Skin epidermis (tissue), 12 donors: Measurements from ENCODE around the gene ATP8B1.
A peak's percentile ranks its signal among the peaks of the same experiment; 100 is the strongest.

Experiments
- H3K27ac ChIP-seq, 21 experiments: fragments of 200-600 bp; sonication (generic) in 11 of 21; one replicate each; pipeline ENCODE4 v1.5.0; 2020; ENCODE audit warnings: mild to moderate bottlenecking in 3 of 21, inconsistent platforms in 2 of 21, moderate library complexity in 2 of 21
- H3K4me3 ChIP-seq, 7 experiments: fragments of 200-600 bp; sonication (generic) in 2 of 7; one replicate each; pipeline ENCODE4 v1.5.0; 2020; ENCODE audit warnings: inconsistent platforms in 2 of 7, mild to moderate bottlenecking in 2 of 7, moderate library complexity in 1 of 7

The ATP8B1 gene

GRCh38 chr18:57772387-57772799 is 30.7 kb downstream of the ATP8B1 start:
- H3K27ac ChIP-seq, result peak overlapping the region in 6 of 21 experiments; percentile 22 to 76 (median 62)

DNA sequence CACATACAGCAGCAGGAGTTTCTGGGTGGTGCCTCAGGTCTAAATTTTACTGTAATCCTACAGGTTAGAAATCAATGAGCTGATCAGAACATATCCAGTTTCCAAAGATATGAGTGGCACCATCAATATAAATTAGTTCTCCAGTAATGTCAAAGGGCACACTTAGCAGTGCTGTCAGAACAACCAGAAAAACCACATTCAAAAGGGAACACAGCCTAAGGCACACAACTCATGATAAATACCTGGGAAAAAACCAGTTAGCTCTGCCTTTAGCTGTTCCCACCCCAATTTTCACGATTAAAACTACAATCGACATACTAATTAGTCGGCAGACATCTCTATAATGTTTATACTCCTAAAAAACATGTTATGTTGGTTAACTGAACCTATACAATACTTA is 31.5 kb downstream of the ATP8B1 start:
- Histone ChIP-seq H3K27ac (peak overlapping the region in 15 of 21 experiments; percentile 3 to 76 (median 59)), H3K4me3 (no peak overlapping the region)

More at GRCh38 chr18:57772387-57772799, 30.7 kb downstream of the ATP8B1 start:
- no peak overlapping the region for H3K4me3 ChIP-seq

GRCh38 chr18:57771193-57771592 is 31.9 kb downstream of the ATP8B1 start:
- Histone ChIP-seq H3K4me3 (no peak overlapping the region), H3K27ac (peak overlapping the region in 18 of 21 experiments; percentile 3 to 76 (median 54))

DNA sequence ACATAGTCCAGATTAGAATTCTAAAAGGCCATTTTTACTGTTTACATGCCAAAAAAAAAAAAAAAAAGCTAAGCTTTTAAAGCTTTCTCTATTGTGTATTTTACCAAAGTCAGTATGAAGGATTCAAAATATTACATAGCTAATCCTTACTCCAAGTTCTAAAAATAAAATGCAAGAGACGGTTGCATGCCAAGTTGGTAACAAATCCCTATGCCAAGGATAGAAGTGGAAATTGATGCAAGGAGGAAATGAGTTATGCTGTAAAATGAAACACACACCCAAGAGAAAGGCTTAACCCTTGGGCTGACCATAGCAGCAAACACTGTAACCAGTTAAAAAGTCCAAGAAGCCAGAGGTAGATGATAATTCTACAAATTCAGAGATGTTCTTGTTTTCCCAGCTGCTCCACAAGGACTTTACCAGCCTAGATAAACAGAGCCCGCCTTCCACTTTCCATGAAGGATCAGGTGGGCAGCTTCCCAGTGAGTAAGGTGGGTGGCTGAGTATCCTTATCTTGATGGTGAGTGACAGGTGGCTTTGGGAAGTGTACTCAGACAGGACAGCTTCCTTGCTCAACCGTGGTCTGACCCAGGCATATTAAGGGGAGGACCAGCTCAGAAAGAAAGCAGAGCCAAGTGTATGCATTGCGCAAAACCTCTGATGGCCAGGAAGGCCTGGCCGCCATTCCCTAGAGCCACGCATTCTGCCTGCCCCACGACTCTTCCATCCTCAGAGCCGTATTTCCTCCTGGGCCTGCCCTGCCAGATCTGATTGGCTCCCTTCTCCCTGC is 34.4 kb downstream of the ATP8B1 start:
- H3K4me3 ChIP-seq, result no peak overlapping the region
- peak overlapping the region in 3 of 21 experiments; percentile 7 to 63 (median 33) for H3K27ac ChIP-seq

- Histone ChIP-seq H3K27ac (no peak overlapping the region), H3K4me3 (no peak overlapping the region)
These were observed 35.7 kb downstream of the ATP8B1 start for GRCh38 chr18:57767259-57768050.

GRCh38 chr18:57764995-57765394 is 38.1 kb downstream of the ATP8B1 start:
- Histone ChIP-seq H3K4me3 (no peak overlapping the region), H3K27ac (no peak overlapping the region)

GRCh38 chr18:57764087-57764486 is 39.0 kb downstream of the ATP8B1 start:
- Histone ChIP-seq H3K27ac (no peak overlapping the region), H3K4me3 (no peak overlapping the region)

GRCh38 chr18:57762686-57763085 is 40.4 kb downstream of the ATP8B1 start:
- Histone ChIP-seq H3K4me3 (no peak overlapping the region), H3K27ac (no peak overlapping the region)

- no peak overlapping the region for H3K4me3 ChIP-seq
These were observed 43.5 kb downstream of the ATP8B1 start for GRCh38 chr18:57759650-57760049.

DNA sequence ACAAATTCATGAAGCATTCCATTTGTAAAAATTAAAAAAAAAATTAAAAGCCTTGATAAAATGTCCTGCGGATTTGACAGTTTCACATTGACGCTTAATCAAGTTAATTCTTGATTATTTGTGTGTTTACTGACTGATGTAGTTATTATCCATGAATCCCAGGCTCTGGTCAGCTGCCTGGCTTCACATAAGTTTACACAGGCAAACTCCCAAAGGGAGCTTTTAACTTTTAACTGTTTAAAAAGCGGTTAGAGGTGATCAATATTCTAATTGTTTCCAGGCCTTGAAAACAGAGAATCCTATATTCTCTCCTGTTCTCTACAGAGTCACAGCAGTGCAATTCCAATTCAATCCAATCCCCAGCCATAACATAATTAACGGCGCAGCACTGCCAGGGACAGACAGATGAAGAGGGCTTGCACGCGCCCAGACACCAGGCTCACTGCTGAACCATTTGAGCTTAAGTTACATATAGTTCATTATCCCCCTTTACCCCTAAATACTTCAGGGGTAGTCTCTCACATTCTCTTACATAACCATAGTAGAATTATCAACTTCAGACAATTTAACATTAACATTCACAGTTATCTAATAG is 47.5 kb downstream of the ATP8B1 start:
- no peak overlapping the region for H3K4me3 ChIP-seq
- no peak overlapping the region for H3K27ac ChIP-seq

More at GRCh38 chr18:57759650-57760049, 43.5 kb downstream of the ATP8B1 start:
- H3K27ac ChIP-seq, result no peak overlapping the region

- H3K27ac ChIP-seq, result no peak overlapping the region
- no peak overlapping the region for H3K4me3 ChIP-seq
These were observed 48.4 kb downstream of the ATP8B1 start for GRCh38 chr18:57754577-57755338.

DNA sequence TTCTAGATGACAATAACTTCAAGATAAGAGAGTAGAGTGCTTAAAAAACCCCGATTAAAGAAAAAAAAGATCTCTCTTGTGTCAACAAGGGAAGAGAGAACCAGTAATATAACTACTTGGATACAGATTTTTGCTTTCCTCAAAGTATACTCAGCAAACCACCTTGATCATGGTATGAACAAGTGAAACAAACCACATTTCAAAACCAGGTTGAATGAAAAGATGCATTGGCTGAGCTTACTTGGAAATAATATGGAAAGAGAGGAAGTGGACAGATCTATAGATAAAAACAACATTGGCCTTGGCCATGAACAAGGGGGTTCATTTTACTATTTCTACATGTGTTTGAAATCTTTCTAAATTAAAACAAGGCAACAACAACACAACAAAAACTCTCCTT is 50.1 kb downstream of the ATP8B1 start:
- no peak overlapping the region for H3K4me3 ChIP-seq
- no peak overlapping the region for H3K27ac ChIP-seq

DNA sequence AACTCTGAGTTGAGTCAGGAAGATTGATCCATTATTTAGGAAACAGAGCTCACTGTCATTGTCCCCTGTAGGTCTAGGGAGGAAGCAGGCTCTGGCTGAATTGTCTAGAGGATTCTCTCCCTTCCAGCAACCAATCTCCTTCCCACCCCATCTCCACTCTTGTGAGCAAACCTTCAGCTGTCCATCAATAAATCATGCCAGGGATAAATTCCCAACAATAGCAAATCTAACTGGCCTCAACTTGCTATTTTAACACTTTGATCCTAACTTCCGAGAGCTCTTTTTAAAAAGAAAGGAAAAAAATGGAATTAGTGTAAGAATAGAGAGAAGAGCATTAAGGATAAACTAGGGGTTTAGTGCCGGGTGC is 53.5 kb downstream of the ATP8B1 start:
- no peak overlapping the region for H3K4me3 ChIP-seq
- H3K27ac ChIP-seq, result no peak overlapping the region

- Histone ChIP-seq H3K27ac (peak overlapping the region in 2 of 21 experiments; percentile 11 to 31), H3K4me3 (no peak overlapping the region)
These were observed 54.1 kb downstream of the ATP8B1 start for GRCh38 chr18:57748770-57749603.

DNA sequence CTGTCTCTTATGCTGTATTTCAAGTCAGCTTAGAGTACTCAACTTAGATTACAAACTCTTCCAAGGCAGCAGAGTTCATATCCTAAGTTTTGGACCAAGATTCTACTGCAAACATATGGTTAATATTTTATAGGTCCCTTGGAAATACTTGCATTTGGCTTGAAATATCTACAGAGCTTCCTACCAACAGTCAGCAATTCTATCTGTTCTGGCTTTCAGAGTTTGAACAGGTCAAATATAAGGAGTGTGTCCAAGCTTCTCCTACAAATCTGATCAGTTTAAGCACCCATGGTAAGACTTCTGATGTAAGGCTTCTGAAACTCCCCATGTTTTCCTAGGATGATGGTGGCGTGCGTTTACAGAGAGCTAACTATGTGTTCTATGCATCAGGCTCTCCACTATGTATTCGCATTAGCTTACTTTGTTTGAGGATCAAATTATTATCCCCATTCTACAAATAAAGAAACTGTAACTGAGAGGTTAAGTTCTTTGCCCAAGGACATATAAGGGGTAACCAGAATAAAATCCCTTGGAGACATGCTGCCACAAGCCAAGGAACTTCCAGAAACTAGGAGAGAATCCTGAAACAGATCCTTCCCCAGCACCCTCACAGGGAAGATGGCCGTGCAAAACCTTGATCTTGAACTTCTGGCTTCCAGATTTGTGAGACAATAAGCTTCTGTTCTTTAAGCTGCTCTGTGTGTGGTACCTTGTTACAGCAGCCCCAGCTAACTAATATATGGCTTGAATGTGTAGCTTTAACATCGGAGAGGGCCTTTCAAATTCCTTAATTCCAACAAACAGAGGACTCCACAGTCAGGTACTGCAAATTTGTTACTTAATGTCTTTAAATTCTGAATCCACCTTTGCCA is 55.1 kb downstream of the ATP8B1 start:
- H3K27ac ChIP-seq, result peak overlapping the region in 7 of 21 experiments; percentile 11 to 44 (median 31)

GRCh38 chr18:57744211-57744694 is 58.9 kb downstream of the ATP8B1 start:
- H3K27ac ChIP-seq, result peak overlapping the region in 7 of 21 experiments; percentile 11 to 51 (median 40)
- H3K4me3 ChIP-seq, result no peak overlapping the region

More for the DNA sequence above, 55.1 kb downstream of the ATP8B1 start:
- H3K4me3 ChIP-seq, result no peak overlapping the region

GRCh38 chr18:57743008-57743407 is 60.1 kb downstream of the ATP8B1 start:
- Histone ChIP-seq H3K27ac (peak overlapping the region in 3 of 21 experiments; percentile 28 to 47 (median 38)), H3K4me3 (no peak overlapping the region)

GRCh38 chr18:57741273-57741672 is 61.8 kb downstream of the ATP8B1 start:
- H3K27ac ChIP-seq, result no peak overlapping the region

More at GRCh38 chr18:57741273-57741672, 61.8 kb downstream of the ATP8B1 start:
- H3K4me3 ChIP-seq, result no peak overlapping the region
